ENCODE measurements around the gene RAB35. TPM values are rescaled to one million over a fixed set of nuclear protein-coding genes. Genes with fewer than 3 reads are reported as not detected.

Gene RAB35
- total and polyA plus RNA-seq, 2 experiments from 2014 or later, result 9.9 to 16.9 TPM

DNA sequence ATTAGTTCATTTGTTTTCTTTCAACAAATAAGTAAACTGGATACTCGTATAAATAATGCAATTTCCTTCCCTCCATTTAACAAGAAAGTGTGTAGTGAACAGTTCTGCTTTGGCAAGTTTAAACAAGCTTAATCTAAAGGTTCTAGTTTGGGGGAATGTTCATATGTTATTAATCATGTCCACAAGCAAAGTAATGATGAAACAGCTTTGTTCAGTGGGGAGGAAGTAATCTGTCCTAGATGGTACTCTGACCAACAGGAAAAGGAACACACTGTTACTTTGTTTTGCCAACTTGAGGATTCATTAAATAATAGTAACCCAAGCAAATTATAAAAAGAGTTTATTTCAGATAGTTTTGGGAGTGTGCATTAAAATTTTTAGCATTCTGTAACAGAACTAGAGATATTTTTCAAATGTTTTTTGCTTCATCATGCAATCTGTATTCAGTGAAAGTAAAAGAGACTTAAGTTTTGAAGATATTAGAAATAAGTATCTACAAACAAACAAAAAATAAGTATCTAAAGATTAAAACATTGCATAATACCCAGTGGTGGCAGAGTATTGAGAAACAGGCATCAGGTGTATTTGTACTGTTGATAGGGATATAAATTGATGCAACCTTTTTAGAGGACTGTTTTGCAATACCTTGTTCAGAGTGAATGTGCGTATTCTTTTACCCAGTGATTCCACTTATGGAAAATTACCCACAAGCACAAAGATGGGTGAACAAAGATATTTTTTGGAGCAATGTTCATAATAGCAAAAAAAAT lies 61.1 kb downstream of the RAB35 start:
- no peak for ATAC-seq
- no peaks in the 10 kb centered on the region for H3F3A ChIP-seq (replicated peaks; ENCODE audit: low read depth)

DNA sequence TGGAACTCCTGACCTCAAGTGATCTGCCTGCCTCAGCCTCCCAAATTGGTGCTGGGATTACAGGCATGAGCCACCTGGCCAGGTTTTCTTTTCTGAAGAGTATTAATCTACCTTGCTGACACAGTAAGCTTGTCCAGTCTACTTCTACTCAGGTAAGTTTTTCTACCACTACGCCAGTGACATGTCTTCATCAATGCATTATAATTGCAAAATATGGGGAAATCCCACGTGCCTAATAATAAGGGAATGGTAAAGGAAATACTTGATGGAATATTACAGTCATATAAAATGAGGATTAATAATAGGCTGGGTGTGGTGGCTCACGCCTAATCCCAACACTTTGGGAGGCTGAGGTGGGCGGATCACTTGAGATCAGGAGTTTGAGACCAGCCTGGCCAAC lies 62.3 kb downstream of the RAB35 start:
- no peaks in the 10 kb centered on the region for H3K9me2 ChIP-seq (ENCODE audit: insufficient read depth)
- peaks cover 2% of the 10 kb centered on the region for H3K27me3 Mint-ChIP-seq (ENCODE audit: insufficient read depth, low read depth, poor library complexity)
- H2AFZ ChIP-seq, result no peak overlapping the region
- H3K36me3 ChIP-seq (ENCODE audit: insufficient read depth), result no peaks in the 10 kb centered on the region
- DNase-seq (ENCODE audit: low spot score), result no peak
- no peak overlapping the region for H3K27ac ChIP-seq (ENCODE audit: low read depth)
- peaks cover 7% of the 10 kb centered on the region; the same call in 1 of the 3 replicates for H3K9me3 Mint-ChIP-seq
- no peaks in the 10 kb centered on the region for H3K79me2 ChIP-seq (replicated peaks; ENCODE audit: insufficient read depth)
- no peaks in the 10 kb centered on the region for H3K4me1 ChIP-seq (ENCODE audit: insufficient read depth)
- H3K4me1 Mint-ChIP-seq, result peaks cover 2% of the 10 kb centered on the region; the same call in 1 of the 3 replicates
- no peak overlapping the region for H3K4me2 ChIP-seq
- H3F3A ChIP-seq (replicated peaks; ENCODE audit: low read depth), result no peaks in the 10 kb centered on the region
- H3K36me3 Mint-ChIP-seq (ENCODE audit: low read depth), result peaks cover 7% of the 10 kb centered on the region; the same call in 2 of the 3 replicates
- no peak overlapping the region for H3K4me3 ChIP-seq
- no peaks in the 10 kb centered on the region for H4K20me1 ChIP-seq (replicated peaks; ENCODE audit: insufficient read depth)
- no peak overlapping the region for H3K27ac Mint-ChIP-seq
- no peak for ATAC-seq
- no peaks in the 10 kb centered on the region for H3K27me3 ChIP-seq (ENCODE audit: insufficient read depth)
- no peak overlapping the region for H3K4me3 Mint-ChIP-seq
- TF ChIP-seq EZH2phosphoT487 (IDR thresholded peaks at IDR 0.05; ENCODE audit: unreplicated experiment), result no peak
- no peak for TF ChIP-seq ZNF114 (CRISPR knock-in tag; IDR thresholded peaks at IDR 0.05)
- TF ChIP-seq, protein P1, sequence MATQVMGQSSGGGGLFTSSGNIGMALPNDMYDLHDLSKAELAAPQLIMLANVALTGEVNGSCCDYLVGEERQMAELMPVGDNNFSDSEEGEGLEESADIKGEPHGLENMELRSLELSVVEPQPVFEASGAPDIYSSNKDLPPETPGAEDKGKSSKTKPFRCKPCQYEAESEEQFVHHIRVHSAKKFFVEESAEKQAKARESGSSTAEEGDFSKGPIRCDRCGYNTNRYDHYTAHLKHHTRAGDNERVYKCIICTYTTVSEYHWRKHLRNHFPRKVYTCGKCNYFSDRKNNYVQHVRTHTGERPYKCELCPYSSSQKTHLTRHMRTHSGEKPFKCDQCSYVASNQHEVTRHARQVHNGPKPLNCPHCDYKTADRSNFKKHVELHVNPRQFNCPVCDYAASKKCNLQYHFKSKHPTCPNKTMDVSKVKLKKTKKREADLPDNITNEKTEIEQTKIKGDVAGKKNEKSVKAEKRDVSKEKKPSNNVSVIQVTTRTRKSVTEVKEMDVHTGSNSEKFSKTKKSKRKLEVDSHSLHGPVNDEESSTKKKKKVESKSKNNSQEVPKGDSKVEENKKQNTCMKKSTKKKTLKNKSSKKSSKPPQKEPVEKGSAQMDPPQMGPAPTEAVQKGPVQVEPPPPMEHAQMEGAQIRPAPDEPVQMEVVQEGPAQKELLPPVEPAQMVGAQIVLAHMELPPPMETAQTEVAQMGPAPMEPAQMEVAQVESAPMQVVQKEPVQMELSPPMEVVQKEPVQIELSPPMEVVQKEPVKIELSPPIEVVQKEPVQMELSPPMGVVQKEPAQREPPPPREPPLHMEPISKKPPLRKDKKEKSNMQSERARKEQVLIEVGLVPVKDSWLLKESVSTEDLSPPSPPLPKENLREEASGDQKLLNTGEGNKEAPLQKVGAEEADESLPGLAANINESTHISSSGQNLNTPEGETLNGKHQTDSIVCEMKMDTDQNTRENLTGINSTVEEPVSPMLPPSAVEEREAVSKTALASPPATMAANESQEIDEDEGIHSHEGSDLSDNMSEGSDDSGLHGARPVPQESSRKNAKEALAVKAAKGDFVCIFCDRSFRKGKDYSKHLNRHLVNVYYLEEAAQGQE (IDR thresholded peaks at IDR 0.05; ENCODE audit: unreplicated experiment), result no peak
- TF ChIP-seq, protein P2, sequence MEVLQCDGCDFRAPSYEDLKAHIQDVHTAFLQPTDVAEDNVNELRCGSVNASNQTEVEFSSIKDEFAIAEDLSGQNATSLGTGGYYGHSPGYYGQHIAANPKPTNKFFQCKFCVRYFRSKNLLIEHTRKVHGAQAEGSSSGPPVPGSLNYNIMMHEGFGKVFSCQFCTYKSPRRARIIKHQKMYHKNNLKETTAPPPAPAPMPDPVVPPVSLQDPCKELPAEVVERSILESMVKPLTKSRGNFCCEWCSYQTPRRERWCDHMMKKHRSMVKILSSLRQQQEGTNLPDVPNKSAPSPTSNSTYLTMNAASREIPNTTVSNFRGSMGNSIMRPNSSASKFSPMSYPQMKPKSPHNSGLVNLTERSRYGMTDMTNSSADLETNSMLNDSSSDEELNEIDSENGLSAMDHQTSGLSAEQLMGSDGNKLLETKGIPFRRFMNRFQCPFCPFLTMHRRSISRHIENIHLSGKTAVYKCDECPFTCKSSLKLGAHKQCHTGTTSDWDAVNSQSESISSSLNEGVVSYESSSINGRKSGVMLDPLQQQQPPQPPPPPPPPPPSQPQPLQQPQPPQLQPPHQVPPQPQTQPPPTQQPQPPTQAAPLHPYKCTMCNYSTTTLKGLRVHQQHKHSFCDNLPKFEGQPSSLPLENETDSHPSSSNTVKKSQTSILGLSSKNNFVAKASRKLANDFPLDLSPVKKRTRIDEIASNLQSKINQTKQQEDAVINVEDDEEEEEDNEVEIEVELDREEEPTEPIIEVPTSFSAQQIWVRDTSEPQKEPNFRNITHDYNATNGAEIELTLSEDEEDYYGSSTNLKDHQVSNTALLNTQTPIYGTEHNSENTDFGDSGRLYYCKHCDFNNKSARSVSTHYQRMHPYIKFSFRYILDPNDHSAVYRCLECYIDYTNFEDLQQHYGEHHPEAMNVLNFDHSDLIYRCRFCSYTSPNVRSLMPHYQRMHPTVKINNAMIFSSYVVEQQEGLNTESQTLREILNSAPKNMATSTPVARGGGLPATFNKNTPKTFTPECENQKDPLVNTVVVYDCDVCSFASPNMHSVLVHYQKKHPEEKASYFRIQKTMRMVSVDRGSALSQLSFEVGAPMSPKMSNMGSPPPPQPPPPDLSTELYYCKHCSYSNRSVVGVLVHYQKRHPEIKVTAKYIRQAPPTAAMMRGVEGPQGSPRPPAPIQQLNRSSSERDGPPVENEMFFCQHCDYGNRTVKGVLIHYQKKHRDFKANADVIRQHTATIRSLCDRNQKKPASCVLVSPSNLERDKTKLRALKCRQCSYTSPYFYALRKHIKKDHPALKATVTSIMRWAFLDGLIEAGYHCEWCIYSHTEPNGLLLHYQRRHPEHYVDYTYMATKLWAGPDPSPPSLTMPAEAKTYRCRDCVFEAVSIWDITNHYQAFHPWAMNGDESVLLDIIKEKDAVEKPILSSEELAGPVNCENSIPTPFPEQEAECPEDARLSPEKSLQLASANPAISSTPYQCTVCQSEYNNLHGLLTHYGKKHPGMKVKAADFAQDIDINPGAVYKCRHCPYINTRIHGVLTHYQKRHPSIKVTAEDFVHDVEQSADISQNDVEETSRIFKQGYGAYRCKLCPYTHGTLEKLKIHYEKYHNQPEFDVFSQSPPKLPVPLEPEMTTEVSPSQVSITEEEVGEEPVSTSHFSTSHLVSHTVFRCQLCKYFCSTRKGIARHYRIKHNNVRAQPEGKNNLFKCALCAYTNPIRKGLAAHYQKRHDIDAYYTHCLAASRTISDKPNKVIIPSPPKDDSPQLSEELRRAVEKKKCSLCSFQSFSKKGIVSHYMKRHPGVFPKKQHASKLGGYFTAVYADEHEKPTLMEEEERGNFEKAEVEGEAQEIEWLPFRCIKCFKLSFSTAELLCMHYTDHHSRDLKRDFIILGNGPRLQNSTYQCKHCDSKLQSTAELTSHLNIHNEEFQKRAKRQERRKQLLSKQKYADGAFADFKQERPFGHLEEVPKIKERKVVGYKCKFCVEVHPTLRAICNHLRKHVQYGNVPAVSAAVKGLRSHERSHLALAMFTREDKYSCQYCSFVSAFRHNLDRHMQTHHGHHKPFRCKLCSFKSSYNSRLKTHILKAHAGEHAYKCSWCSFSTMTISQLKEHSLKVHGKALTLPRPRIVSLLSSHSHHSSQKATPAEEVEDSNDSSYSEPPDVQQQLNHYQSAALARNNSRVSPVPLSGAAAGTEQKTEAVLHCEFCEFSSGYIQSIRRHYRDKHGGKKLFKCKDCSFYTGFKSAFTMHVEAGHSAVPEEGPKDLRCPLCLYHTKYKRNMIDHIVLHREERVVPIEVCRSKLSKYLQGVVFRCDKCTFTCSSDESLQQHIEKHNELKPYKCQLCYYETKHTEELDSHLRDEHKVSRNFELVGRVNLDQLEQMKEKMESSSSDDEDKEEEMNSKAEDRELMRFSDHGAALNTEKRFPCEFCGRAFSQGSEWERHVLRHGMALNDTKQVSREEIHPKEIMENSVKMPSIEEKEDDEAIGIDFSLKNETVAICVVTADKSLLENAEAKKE (CRISPR knock-in tag; IDR thresholded peaks at IDR 0.05), result no peak
- TF ChIP-seq CREB1 (CRISPR knock-in tag; IDR thresholded peaks at IDR 0.05; ENCODE audit: low read depth), result no peak
- no peak for TF ChIP-seq NANOG (IDR thresholded peaks at IDR 0.05; ENCODE audit: borderline replicate concordance)

More for the DNA sequence above, 61.1 kb downstream of the RAB35 start:
- Mint-ChIP-seq H3K27ac (peak overlapping the region; percentile 56; the same call in 1 of the 2 replicates), H3K9me3 (peaks cover 7% of the 10 kb centered on the region; the same call in 1 of the 3 replicates), H3K27me3 (ENCODE audit: insufficient read depth, low read depth, poor library complexity) (peaks cover 2% of the 10 kb centered on the region), H3K36me3 (ENCODE audit: low read depth) (peaks cover 7% of the 10 kb centered on the region; the same call in 2 of the 3 replicates), H3K4me1 (peaks cover 2% of the 10 kb centered on the region; the same call in 1 of the 3 replicates), H3K4me3 (no peak overlapping the region)
- Histone ChIP-seq H3K27me3 (ENCODE audit: insufficient read depth) (no peaks in the 10 kb centered on the region), H3K4me3 (no peak overlapping the region), H3K79me2 (replicated peaks; ENCODE audit: insufficient read depth) (no peaks in the 10 kb centered on the region), H3K36me3 (ENCODE audit: insufficient read depth) (no peaks in the 10 kb centered on the region), H4K20me1 (replicated peaks; ENCODE audit: insufficient read depth) (no peaks in the 10 kb centered on the region), H3K27ac (ENCODE audit: low read depth) (no peak overlapping the region), H3K4me1 (ENCODE audit: insufficient read depth) (no peaks in the 10 kb centered on the region), H2AFZ (no peak overlapping the region), H3K4me2 (no peak overlapping the region), H3K9me2 (ENCODE audit: insufficient read depth) (no peaks in the 10 kb centered on the region)
- no peak for TF ChIP-seq JUNB (IDR thresholded peaks at IDR 0.05; ENCODE audit: unreplicated experiment)
- TF ChIP-seq ZNF114 (CRISPR knock-in tag; IDR thresholded peaks at IDR 0.05), result no peak
- no peak for TF ChIP-seq STAT1 (IDR thresholded peaks at IDR 0.05; ENCODE audit: unreplicated experiment)
- no peak for TF ChIP-seq POLR2AphosphoS5 (IDR thresholded peaks at IDR 0.05; ENCODE audit: low read depth)
- TF ChIP-seq, protein P3, sequence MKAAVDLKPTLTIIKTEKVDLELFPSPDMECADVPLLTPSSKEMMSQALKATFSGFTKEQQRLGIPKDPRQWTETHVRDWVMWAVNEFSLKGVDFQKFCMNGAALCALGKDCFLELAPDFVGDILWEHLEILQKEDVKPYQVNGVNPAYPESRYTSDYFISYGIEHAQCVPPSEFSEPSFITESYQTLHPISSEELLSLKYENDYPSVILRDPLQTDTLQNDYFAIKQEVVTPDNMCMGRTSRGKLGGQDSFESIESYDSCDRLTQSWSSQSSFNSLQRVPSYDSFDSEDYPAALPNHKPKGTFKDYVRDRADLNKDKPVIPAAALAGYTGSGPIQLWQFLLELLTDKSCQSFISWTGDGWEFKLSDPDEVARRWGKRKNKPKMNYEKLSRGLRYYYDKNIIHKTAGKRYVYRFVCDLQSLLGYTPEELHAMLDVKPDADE (IDR thresholded peaks at IDR 0.05), result no peak
- no peak for TF ChIP-seq NANOG (IDR thresholded peaks at IDR 0.05; ENCODE audit: borderline replicate concordance)
- no peak for TF ChIP-seq EZH2phosphoT487 (IDR thresholded peaks at IDR 0.05; ENCODE audit: unreplicated experiment)
- TF ChIP-seq ZNF331 (CRISPR knock-in tag; IDR thresholded peaks at IDR 0.05; ENCODE audit: low read depth), result no peak
- no peak for DNase-seq (ENCODE audit: low spot score)

All from GM23338 (cell line).